ENCODE results near the gene BCORL1.

The BCORL1 gene

DNA sequence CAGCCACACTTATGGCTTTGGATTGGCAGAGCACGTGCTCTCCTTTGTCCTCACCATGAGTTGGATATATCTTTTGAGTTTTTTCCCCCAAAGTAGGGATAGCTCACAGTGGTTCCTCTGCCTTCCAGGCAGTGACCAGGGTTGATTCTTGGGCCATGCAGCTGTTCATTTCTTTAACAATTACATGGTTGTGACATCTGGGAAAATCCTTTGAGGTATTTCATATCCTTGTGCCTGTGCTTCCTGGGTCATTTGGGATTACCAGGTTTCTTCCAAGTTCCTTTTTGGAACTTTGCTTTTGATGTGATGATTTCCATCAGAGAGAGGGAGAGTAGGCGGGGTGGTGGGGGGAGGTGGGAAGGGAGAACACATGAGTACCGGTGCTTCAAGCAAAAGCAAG, 15.6 kb downstream of the BCORL1 start:
- TF ChIP-seq MYC (IDR thresholded peaks at IDR 0.05; ENCODE audit: low read depth, low read length): no peak
- no peak for TF ChIP-seq POLR2A (IDR thresholded peaks at IDR 0.05; ENCODE audit: extremely low read depth, insufficient read length)
- TF ChIP-seq, protein P1, sequence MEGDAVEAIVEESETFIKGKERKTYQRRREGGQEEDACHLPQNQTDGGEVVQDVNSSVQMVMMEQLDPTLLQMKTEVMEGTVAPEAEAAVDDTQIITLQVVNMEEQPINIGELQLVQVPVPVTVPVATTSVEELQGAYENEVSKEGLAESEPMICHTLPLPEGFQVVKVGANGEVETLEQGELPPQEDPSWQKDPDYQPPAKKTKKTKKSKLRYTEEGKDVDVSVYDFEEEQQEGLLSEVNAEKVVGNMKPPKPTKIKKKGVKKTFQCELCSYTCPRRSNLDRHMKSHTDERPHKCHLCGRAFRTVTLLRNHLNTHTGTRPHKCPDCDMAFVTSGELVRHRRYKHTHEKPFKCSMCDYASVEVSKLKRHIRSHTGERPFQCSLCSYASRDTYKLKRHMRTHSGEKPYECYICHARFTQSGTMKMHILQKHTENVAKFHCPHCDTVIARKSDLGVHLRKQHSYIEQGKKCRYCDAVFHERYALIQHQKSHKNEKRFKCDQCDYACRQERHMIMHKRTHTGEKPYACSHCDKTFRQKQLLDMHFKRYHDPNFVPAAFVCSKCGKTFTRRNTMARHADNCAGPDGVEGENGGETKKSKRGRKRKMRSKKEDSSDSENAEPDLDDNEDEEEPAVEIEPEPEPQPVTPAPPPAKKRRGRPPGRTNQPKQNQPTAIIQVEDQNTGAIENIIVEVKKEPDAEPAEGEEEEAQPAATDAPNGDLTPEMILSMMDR (IDR thresholded peaks at IDR 0.05; ENCODE audit: low read depth, low read length): no peak
- TF ChIP-seq, protein P2, sequence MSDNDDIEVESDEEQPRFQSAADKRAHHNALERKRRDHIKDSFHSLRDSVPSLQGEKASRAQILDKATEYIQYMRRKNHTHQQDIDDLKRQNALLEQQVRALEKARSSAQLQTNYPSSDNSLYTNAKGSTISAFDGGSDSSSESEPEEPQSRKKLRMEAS (IDR thresholded peaks at IDR 0.05; ENCODE audit: low read depth, low read length): no peak
- H3K4me3 ChIP-seq (ENCODE audit: low read depth, low read length): no peak overlapping the region
- DNase-seq (ENCODE audit: low read depth): no peak

DNA sequence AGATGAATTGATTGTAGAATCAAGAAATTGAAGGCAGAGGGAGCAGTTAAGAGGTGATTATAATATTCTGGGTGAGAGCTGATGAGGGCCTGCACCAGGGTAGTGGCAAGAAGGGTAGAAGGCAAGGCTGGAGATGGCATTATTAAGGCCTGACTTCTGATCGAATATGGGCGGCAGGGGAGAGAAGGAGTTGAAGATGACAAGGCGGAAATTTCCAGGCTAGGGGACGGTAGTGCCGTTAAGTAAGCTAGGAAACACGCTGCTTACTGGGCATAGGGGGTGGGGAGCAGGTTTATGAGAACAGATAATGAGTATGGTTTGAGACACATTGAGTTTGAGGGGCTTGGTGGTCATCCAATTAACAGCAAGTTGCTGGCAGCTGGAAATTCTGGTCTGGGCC, 19.5 kb downstream of the BCORL1 start:
- TF ChIP-seq, protein P2 (IDR thresholded peaks at IDR 0.05; ENCODE audit: low read depth, low read length): no peak
- TF ChIP-seq MYC (IDR thresholded peaks at IDR 0.05; ENCODE audit: low read depth, low read length) (no peak), POLR2A (IDR thresholded peaks at IDR 0.05; ENCODE audit: extremely low read depth, insufficient read length) (no peak)
- TF ChIP-seq, protein P1 (IDR thresholded peaks at IDR 0.05; ENCODE audit: low read depth, low read length): no peak
- DNase-seq (ENCODE audit: low read depth): no peak
- H3K4me3 ChIP-seq (ENCODE audit: low read depth, low read length): no peak overlapping the region

DNA sequence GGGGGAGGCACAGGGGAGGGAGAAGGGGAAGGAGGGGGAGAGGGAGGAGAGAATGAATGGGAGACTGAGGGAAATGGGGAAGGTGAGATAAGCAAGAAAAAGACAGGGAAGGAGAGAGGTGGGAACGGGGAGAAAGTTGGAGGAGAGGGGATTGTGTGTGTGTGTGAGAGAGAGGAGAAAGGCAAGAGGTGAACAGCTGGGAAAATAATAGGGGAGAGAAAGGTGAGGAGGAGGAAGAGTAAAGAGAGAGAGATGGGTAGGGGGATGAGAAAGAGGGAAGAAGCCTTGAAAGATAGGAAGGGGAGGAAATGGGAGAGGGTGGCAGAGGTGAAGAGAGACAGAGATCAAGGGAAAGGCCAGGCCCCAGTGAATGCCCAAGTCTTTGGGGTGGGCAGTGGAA, 20.1 kb downstream of the BCORL1 start:
- TF ChIP-seq, protein P2 (IDR thresholded peaks at IDR 0.05; ENCODE audit: low read depth, low read length): no peak
- TF ChIP-seq POLR2A (IDR thresholded peaks at IDR 0.05; ENCODE audit: extremely low read depth, insufficient read length) (no peak), MYC (IDR thresholded peaks at IDR 0.05; ENCODE audit: low read depth, low read length) (no peak)
- TF ChIP-seq, protein P1 (IDR thresholded peaks at IDR 0.05; ENCODE audit: low read depth, low read length): no peak

DNA sequence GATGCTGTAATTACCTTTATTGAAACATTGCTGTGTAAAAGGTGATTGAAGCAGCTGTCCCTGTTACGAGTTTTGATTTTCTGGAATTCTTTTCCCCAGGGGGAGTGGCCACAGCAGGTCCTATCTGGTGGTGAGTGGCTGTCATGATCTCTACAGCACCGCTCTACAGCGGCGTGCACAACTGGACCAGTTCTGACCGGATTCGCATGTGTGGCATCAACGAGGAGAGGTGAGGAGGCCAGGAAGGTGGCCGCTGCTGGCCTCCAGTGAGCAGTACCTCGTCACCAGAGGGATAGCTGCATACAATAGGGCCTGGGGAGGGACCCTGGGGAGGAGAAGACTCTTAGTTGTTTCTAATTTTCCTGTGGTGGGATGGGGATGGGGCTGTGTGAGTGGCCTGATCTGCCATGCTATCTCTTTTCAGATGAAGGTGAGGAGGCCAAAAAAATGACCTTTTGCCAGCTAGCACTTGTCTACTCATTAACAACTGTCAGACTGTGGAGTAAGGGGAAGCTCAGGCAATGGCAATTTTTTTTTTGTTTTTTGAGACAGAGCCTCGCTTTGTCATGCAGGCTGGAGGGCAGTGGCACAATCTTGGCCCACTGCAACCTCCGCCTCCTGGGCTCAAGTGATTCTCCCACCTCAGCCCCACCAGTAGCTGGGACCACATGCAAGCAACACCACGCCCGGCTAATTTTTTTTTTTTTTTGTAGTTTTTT, 22.8 kb downstream of the BCORL1 start:
- no peak overlapping the region for H3K4me3 ChIP-seq (ENCODE audit: low read depth, low read length)
- TF ChIP-seq POLR2A (IDR thresholded peaks at IDR 0.05; ENCODE audit: extremely low read depth, insufficient read length) (no peak), MYC (IDR thresholded peaks at IDR 0.05; ENCODE audit: low read depth, low read length) (no peak)
- TF ChIP-seq, protein P2 (IDR thresholded peaks at IDR 0.05; ENCODE audit: low read depth, low read length): no peak
- TF ChIP-seq, protein P1 (IDR thresholded peaks at IDR 0.05; ENCODE audit: low read depth, low read length): no peak
- DNase-seq (ENCODE audit: low read depth): no peak

More for the DNA sequence above, 20.1 kb downstream of the BCORL1 start:
- no peak for DNase-seq (ENCODE audit: low read depth)
- no peak overlapping the region for H3K4me3 ChIP-seq (ENCODE audit: low read depth, low read length)

DNA sequence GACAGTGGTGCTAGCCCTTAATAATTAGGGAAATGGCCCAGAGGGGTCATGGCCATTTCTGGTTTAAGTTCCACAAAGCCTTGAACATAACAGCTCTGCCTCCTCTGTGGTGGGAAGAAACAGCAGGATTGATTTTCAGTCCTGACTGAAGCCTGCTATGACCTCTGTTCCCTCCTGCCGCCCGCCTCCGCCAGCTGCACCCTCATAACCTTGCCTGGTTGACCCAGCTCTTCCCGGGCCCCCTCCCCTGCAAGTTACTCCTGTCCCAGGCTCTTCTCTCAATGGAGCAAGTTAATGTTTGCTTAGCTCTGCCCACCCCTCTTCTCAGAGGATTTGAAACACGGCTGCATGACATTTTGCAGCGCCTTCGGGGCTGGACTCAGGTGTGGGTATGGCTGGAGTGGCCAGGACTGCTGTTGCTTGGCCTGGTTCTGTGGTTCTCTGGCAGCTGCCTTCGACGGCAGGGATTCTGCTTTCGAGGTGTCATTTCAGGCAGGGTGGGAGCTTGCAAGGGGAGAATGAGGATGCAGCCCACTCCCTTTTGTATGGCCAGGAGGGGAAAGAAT, 27.3 kb downstream of the BCORL1 start:
- DNase-seq (ENCODE audit: low read depth): no peak
- TF ChIP-seq, protein P2 (IDR thresholded peaks at IDR 0.05; ENCODE audit: low read depth, low read length): no peak
- no peak for TF ChIP-seq POLR2A (IDR thresholded peaks at IDR 0.05; ENCODE audit: extremely low read depth, insufficient read length)
- TF ChIP-seq MYC (IDR thresholded peaks at IDR 0.05; ENCODE audit: low read depth, low read length): no peak
- TF ChIP-seq, protein P1 (IDR thresholded peaks at IDR 0.05; ENCODE audit: low read depth, low read length): no peak
- no peak overlapping the region for H3K4me3 ChIP-seq (ENCODE audit: low read depth, low read length)

All from NB4 (cell line).